ENCODE data around the gene TPRN. TPM values are rescaled to one million over a fixed set of nuclear protein-coding genes. Genes with fewer than 3 reads are reported as not detected.

Gene TPRN
- total RNA-seq, 1 donor from 2014 or later: 20.7 TPM

GRCh38 chr9:137175345-137175961, 25.1 kb downstream of the TPRN start:
- TF ChIP-seq CTCF (IDR thresholded peaks at IDR 0.05; ENCODE audit: unreplicated experiment): peak; percentile 7
- no peak for DNase-seq (ENCODE audit: low spot score, unreplicated experiment)
- Mint-ChIP-seq H3K27ac (no peak overlapping the region), H3K36me3 (ENCODE audit: insufficient read depth) (peaks cover 4% of the 10 kb centered on the region), H3K27me3 (peaks cover 18% of the 10 kb centered on the region), H3K4me3 (ENCODE audit: low read depth) (no peak overlapping the region), H3K9me3 (ENCODE audit: low read depth) (no peaks in the 10 kb centered on the region), H3K4me1 (ENCODE audit: low read depth) (no peaks in the 10 kb centered on the region)

DNA sequence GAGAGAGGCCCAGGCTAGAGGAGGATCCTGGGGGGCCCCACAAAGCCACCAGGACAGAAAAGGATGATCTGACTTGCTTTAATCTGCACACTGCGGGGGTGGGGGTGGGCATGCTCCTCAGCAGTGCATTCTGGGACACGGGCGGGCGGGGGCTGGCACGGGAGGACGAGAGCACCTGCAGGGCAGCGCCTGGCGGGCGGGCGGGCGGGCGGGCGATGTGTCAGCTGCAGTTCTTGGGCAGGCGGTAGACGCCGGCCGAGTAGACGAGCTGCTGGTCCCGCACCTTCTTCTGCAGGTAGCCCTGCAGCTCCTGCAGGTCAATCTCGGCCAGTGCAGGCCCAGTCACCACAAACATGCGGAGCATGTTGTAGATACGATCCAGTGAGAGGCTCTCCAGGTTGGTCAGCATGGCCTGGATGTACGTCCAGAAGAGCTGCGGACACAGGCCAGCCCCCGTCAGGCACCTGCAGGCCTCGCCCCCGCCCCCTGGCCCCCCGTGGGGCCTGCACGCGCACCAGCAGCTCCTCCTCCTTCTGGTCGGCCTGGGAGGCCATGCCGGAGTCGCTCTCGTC, 25.7 kb downstream of the TPRN start:
- no peak overlapping the region for H3K4me3 Mint-ChIP-seq (ENCODE audit: low read depth)
- no peaks in the 10 kb centered on the region for H3K9me3 Mint-ChIP-seq (ENCODE audit: low read depth)
- TF ChIP-seq CTCF (IDR thresholded peaks at IDR 0.05; ENCODE audit: unreplicated experiment): peak; percentile 20
- H3K27ac Mint-ChIP-seq: no peak overlapping the region
- no peak for DNase-seq (ENCODE audit: low spot score, unreplicated experiment)
- H3K4me1 Mint-ChIP-seq (ENCODE audit: low read depth): no peaks in the 10 kb centered on the region
- peaks cover 23% of the 10 kb centered on the region for H3K27me3 Mint-ChIP-seq
- peaks cover 4% of the 10 kb centered on the region for H3K36me3 Mint-ChIP-seq (ENCODE audit: insufficient read depth)

DNA sequence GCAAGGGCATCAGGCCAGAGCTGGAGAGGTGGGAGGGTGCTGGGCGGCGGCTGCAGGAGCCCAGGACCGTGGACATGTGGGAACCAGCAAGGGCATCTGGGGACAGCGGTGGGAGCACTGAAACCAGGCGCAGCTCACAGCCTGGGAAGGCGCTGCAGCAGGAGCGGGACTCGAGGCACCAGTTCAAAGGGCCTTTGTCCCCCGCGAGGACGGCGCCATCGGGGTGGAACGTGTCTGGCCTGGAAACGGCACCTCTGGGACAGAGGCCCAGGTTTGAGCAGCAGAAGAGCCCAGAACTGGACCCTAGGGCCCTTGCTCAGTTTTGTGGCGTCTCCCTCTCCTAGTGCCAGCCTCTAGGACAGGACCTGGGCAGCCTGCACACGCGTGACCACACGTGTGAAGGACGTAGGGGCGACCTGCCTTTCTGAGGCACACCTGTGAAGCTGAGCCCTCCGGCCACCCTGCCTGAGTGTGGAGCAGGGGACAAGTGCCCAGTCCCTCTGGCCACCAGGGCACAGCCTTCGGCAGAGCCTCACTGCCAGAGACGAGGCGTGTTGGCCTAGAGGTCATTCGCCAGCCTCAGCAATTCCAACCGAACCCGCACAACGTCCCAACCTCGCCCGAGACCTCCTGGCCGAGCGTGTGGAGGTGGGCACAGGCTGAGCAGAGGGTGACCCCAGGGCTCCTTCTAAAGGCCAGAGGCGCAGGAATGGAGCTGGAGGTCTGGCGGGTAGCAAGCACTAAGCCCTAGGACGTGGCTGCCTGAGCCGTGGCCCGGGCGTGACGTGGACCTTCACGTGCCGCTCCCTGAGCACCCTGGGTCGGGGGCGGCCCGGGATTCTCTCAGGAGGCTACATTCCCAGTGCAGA, 26.5 kb downstream of the TPRN start:
- DNase-seq (ENCODE audit: low spot score, unreplicated experiment): no peak
- Mint-ChIP-seq H3K27me3 (peaks cover 23% of the 10 kb centered on the region), H3K4me3 (ENCODE audit: low read depth) (no peak overlapping the region)

DNA sequence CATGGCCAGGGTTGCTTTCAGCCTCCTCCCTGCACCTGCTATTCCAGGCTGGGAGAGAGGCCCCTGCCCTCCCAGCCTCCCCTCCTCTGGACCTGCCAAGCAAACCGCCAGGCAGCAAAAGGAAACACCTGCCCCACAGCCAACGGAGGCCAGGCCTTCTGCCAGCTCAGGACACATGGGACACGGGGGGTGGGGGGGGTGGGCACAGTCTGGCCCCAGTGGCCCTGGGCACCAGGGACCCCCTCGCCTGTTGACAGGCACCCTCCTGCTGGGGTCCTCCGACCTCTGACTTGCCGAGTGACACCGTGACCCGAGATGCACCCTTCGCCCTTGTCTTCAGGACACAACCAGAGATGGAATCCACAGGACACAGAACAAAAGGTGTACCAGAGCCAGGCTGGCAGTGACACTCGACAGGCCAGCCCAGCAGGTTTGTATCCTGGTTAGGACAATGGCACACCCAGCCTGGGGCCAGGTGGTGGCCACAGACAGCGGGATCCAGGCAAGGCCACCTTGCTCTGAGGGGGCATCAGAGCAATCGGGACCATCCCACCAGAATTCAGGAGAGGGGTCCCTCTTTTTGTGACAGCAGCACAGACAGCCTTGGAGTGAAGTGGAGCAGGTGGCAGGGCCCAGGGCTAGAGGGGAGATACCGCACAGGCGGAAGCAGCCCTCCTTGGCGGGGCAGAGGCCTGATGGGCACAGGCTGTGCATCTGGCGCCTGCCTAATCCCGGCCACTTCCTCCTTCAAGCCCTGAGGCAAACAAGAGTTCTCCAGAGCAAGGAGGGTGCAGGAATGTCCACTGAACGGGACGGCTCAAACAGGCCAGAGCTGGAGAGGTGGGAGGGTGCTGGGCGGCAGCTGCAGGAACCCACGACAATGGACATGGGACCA, 27.4 kb downstream of the TPRN start:
- Mint-ChIP-seq H3K27ac (no peak overlapping the region), H3K9me3 (ENCODE audit: low read depth) (no peaks in the 10 kb centered on the region), H3K4me1 (ENCODE audit: low read depth) (no peaks in the 10 kb centered on the region), H3K4me3 (ENCODE audit: low read depth) (no peak overlapping the region), H3K36me3 (ENCODE audit: insufficient read depth) (peaks cover 4% of the 10 kb centered on the region), H3K27me3 (peaks cover 23% of the 10 kb centered on the region)
- no peak for TF ChIP-seq CTCF (IDR thresholded peaks at IDR 0.05; ENCODE audit: unreplicated experiment)
- no peak for DNase-seq (ENCODE audit: low spot score, unreplicated experiment)

More for the DNA sequence above, 26.5 kb downstream of the TPRN start:
- Mint-ChIP-seq H3K27ac (no peak overlapping the region), H3K36me3 (ENCODE audit: insufficient read depth) (peaks cover 4% of the 10 kb centered on the region), H3K9me3 (ENCODE audit: low read depth) (no peaks in the 10 kb centered on the region), H3K4me1 (ENCODE audit: low read depth) (no peaks in the 10 kb centered on the region)
- TF ChIP-seq CTCF (IDR thresholded peaks at IDR 0.05; ENCODE audit: unreplicated experiment): no peak

Measured in progenitor cell of endocrine pancreas (in vitro differentiated cells).